Measurements from ENCODE around the gene DUOX1.

The DUOX1 gene

GRCh38 chr15:45179221-45179985 lies 49.6 kb downstream of the DUOX1 start:
- H3K27me3 Mint-ChIP-seq = no peaks in the 10 kb centered on the region
- no peak overlapping the region for H3K27ac Mint-ChIP-seq
- H3K4me3 Mint-ChIP-seq = no peak overlapping the region
- H3K4me1 Mint-ChIP-seq = peaks cover 28% of the 10 kb centered on the region
- H3K36me3 Mint-ChIP-seq = peaks cover 45% of the 10 kb centered on the region
- H3K9me3 Mint-ChIP-seq = no peaks in the 10 kb centered on the region
- no peak for ATAC-seq

- peaks cover 44% of the 10 kb centered on the region for H3K36me3 Mint-ChIP-seq
- peaks cover 35% of the 10 kb centered on the region for H3K4me1 Mint-ChIP-seq
- no peak overlapping the region for H3K4me3 Mint-ChIP-seq
- peak overlapping the region; percentile 45 for H3K27ac Mint-ChIP-seq
- no peaks in the 10 kb centered on the region for H3K9me3 Mint-ChIP-seq
- no peaks in the 10 kb centered on the region for H3K27me3 Mint-ChIP-seq
- ATAC-seq = no peak
These were observed 50.4 kb downstream of the DUOX1 start for GRCh38 chr15:45180201-45180600.

GRCh38 chr15:45180648-45181436 lies 51.0 kb downstream of the DUOX1 start:
- H3K27ac Mint-ChIP-seq = peak overlapping the region; percentile 45
- no peaks in the 10 kb centered on the region for H3K27me3 Mint-ChIP-seq
- no peaks in the 10 kb centered on the region for H3K9me3 Mint-ChIP-seq
- H3K4me1 Mint-ChIP-seq = peaks cover 40% of the 10 kb centered on the region
- H3K36me3 Mint-ChIP-seq = peaks cover 41% of the 10 kb centered on the region
- ATAC-seq = no peak
- no peak overlapping the region for H3K4me3 Mint-ChIP-seq

- no peak for ATAC-seq
- Mint-ChIP-seq H3K36me3 (peaks cover 33% of the 10 kb centered on the region), H3K4me1 (peaks cover 49% of the 10 kb centered on the region), H3K27ac (no peak overlapping the region), H3K9me3 (no peaks in the 10 kb centered on the region), H3K27me3 (no peaks in the 10 kb centered on the region), H3K4me3 (no peak overlapping the region)
These were observed 51.9 kb downstream of the DUOX1 start for GRCh38 chr15:45181491-45182285.

- no peak for ATAC-seq
- Mint-ChIP-seq H3K27ac (no peak overlapping the region), H3K4me3 (no peak overlapping the region), H3K9me3 (no peaks in the 10 kb centered on the region), H3K4me1 (peaks cover 54% of the 10 kb centered on the region), H3K27me3 (no peaks in the 10 kb centered on the region), H3K36me3 (peaks cover 20% of the 10 kb centered on the region)
These were observed 53.2 kb downstream of the DUOX1 start for GRCh38 chr15:45182996-45183395.

GRCh38 chr15:45183511-45183910 lies 53.7 kb downstream of the DUOX1 start:
- peaks cover 19% of the 10 kb centered on the region for H3K36me3 Mint-ChIP-seq
- no peak for ATAC-seq
- no peaks in the 10 kb centered on the region for H3K9me3 Mint-ChIP-seq
- H3K4me3 Mint-ChIP-seq = no peak overlapping the region
- H3K27ac Mint-ChIP-seq = no peak overlapping the region
- peaks cover 59% of the 10 kb centered on the region for H3K4me1 Mint-ChIP-seq
- no peaks in the 10 kb centered on the region for H3K27me3 Mint-ChIP-seq

GRCh38 chr15:45184562-45185041 lies 54.8 kb downstream of the DUOX1 start:
- Mint-ChIP-seq H3K4me3 (peak overlapping the region; percentile 59), H3K27ac (peak overlapping the region; percentile 64), H3K4me1 (peaks cover 63% of the 10 kb centered on the region), H3K36me3 (peaks cover 19% of the 10 kb centered on the region), H3K9me3 (no peaks in the 10 kb centered on the region), H3K27me3 (no peaks in the 10 kb centered on the region)
- ATAC-seq = no peak

- peaks cover 58% of the 10 kb centered on the region for H3K4me1 Mint-ChIP-seq
- peaks cover 16% of the 10 kb centered on the region for H3K36me3 Mint-ChIP-seq
- no peaks in the 10 kb centered on the region for H3K9me3 Mint-ChIP-seq
- ATAC-seq = no peak
- H3K27ac Mint-ChIP-seq = peak overlapping the region; percentile 64
- no peaks in the 10 kb centered on the region for H3K27me3 Mint-ChIP-seq
- peak overlapping the region; percentile 84 for H3K4me3 Mint-ChIP-seq
These were observed 55.4 kb downstream of the DUOX1 start for GRCh38 chr15:45185069-45185779.

- peaks cover 55% of the 10 kb centered on the region for H3K4me1 Mint-ChIP-seq
- H3K4me3 Mint-ChIP-seq = peak overlapping the region; percentile 84
- ATAC-seq = no peak
- H3K27ac Mint-ChIP-seq = peak overlapping the region; percentile 83
- H3K36me3 Mint-ChIP-seq = peaks cover 14% of the 10 kb centered on the region
- H3K27me3 Mint-ChIP-seq = no peaks in the 10 kb centered on the region
- no peaks in the 10 kb centered on the region for H3K9me3 Mint-ChIP-seq
These were observed 56.3 kb downstream of the DUOX1 start for GRCh38 chr15:45185903-45186770.

GRCh38 chr15:45186771-45187577 lies 57.2 kb downstream of the DUOX1 start:
- no peaks in the 10 kb centered on the region for H3K9me3 Mint-ChIP-seq
- H3K36me3 Mint-ChIP-seq = peaks cover 7% of the 10 kb centered on the region
- no peak for ATAC-seq
- no peaks in the 10 kb centered on the region for H3K27me3 Mint-ChIP-seq
- peak overlapping the region; percentile 83 for H3K27ac Mint-ChIP-seq
- H3K4me1 Mint-ChIP-seq = peaks cover 53% of the 10 kb centered on the region
- peak overlapping the region; percentile 84 for H3K4me3 Mint-ChIP-seq

- Mint-ChIP-seq H3K27ac (peak overlapping the region; percentile 82), H3K4me3 (peak overlapping the region; percentile 84), H3K27me3 (no peaks in the 10 kb centered on the region)
These were observed 57.7 kb downstream of the DUOX1 start for GRCh38 chr15:45187578-45187893.

GRCh38 chr15:45187894-45188830 lies 58.4 kb downstream of the DUOX1 start, which contains the start of gene SHF:
Gene SHF (minus strand): TSS chr15:45187966. CDS start chr15:45187951, 15 bp downstream.
- Mint-ChIP-seq H3K4me3 (peak within 1 kb of the TSS; percentile 84), H3K27ac (peak within 1 kb of the TSS; percentile 83), H3K9me3 (no peaks in the 10 kb centered on the region), H3K36me3 (peaks cover 6% of the 10 kb centered on the region), H3K4me1 (peaks cover 45% of the 10 kb centered on the region), H3K27me3 (no peaks in the 10 kb centered on the region)
- ATAC-seq = peak; percentile 83

More at GRCh38 chr15:45187578-45187893, 57.7 kb downstream of the DUOX1 start:
- peaks cover 50% of the 10 kb centered on the region for H3K4me1 Mint-ChIP-seq
- peak; percentile 10 for ATAC-seq
- H3K9me3 Mint-ChIP-seq = no peaks in the 10 kb centered on the region
- peaks cover 6% of the 10 kb centered on the region for H3K36me3 Mint-ChIP-seq
